NCI-H748 treated with DMSO at 0.1 percent for 48 hours (cell line): ENCODE results near the gene MACROH2A1.

Experiments
- DNase-seq: peaks from one replicate; lab custom pipeline; 2025; lab: John Stamatoyannopoulos, UW

MACROH2A1 gene

GRCh38 chr5:135353952-135354721, 44.9 kb downstream of the MACROH2A1 start:
- no peak for DNase-seq

GRCh38 chr5:135350536-135350935, 48.5 kb downstream of the MACROH2A1 start:
- no peak for DNase-seq

GRCh38 chr5:135349886-135350285, 49.1 kb downstream of the MACROH2A1 start:
- DNase-seq: no peak

GRCh38 chr5:135349451-135349850, 49.6 kb downstream of the MACROH2A1 start:
- DNase-seq: no peak

GRCh38 chr5:135348918-135349317, 50.1 kb downstream of the MACROH2A1 start:
- DNase-seq: no peak

- DNase-seq: no peak
Measured at GRCh38 chr5:135347392-135347791, 51.6 kb downstream of the MACROH2A1 start.

- DNase-seq: no peak
Measured at GRCh38 chr5:135345956-135346731, 52.9 kb downstream of the MACROH2A1 start.

GRCh38 chr5:135344349-135344748, 54.7 kb downstream of the MACROH2A1 start:
- DNase-seq: no peak

- DNase-seq: no peak
Measured at GRCh38 chr5:135343413-135343812, 55.6 kb downstream of the MACROH2A1 start.

GRCh38 chr5:135342551-135342875, 56.5 kb downstream of the MACROH2A1 start:
- no peak for DNase-seq

- no peak for DNase-seq
Measured at GRCh38 chr5:135341696-135342550, 57.1 kb downstream of the MACROH2A1 start.

GRCh38 chr5:135341016-135341666, 57.9 kb downstream of the MACROH2A1 start:
- DNase-seq: no peak

- DNase-seq: no peak
Measured at GRCh38 chr5:135340568-135340967, 58.5 kb downstream of the MACROH2A1 start.

GRCh38 chr5:135339623-135340022, 59.4 kb downstream of the MACROH2A1 start:
- DNase-seq: no peak

- no peak for DNase-seq
Measured at GRCh38 chr5:135339189-135339588, 59.8 kb downstream of the MACROH2A1 start.

GRCh38 chr5:135337064-135337463, 62.0 kb downstream of the MACROH2A1 start:
- no peak for DNase-seq

- DNase-seq: no peak
Measured at GRCh38 chr5:135335031-135335828, 63.8 kb downstream of the MACROH2A1 start.

GRCh38 chr5:135333732-135334515, 65.1 kb downstream of the MACROH2A1 start:
- no peak for DNase-seq

- DNase-seq: peak; percentile 27
Measured at GRCh38 chr5:135332519-135333150, 66.4 kb downstream of the MACROH2A1 start.

- DNase-seq: no peak
Measured at GRCh38 chr5:135331612-135332011, 67.4 kb downstream of the MACROH2A1 start.
